Esophagus mucosa (tissue), 1 donor: ENCODE results near the gene SORD. TPM values are rescaled to one million over a fixed set of nuclear protein-coding genes. Genes with fewer than 3 reads are reported as not detected.
A peak's percentile ranks its signal among the peaks of the same experiment; 100 is the strongest.
"Not testable (repeated sequence)": the region's sequence is repeated elsewhere in the genome, so short reads cannot be mapped to it uniquely, and the experiment has no call there.

Experiments
- ATAC-seq: fragments of 200-7000 bp; cut with Tn5 transposase; one replicate; pipeline ENCODE4 v1.9.1; 2020
- total RNA-seq: library from RNA; stranded (reverse); gene quantifications from one replicate; pipeline ENCODE4 v1.2.4, GENCODE V29; 2023
- donor health status: DM: yes; HTN: yes; CAD: no.

SORD gene
- total RNA-seq, result 26.3 TPM

GRCh38 chr15:45022871-45023658, at the start of gene SORD:
Gene SORD, plus strand, starts transcription at chr15:45023195. Its CDS starts 89 bp downstream, at chr15:45023284.
- peak; percentile 96 for ATAC-seq

GRCh38 chr15:44976183-44976582, 46.8 kb upstream of the SORD start:
- not testable (repeated sequence) for ATAC-seq

- not testable (repeated sequence) for ATAC-seq
Observed at GRCh38 chr15:44977781-44978180, 45.2 kb upstream of the SORD start.

GRCh38 chr15:44979617-44980339, 43.2 kb upstream of the SORD start:
- ATAC-seq, result not testable (repeated sequence)

- not testable (repeated sequence) for ATAC-seq
Observed at GRCh38 chr15:44984144-44984543, 38.9 kb upstream of the SORD start.

GRCh38 chr15:44986346-44987055, 36.5 kb upstream of the SORD start:
- ATAC-seq, result not testable (repeated sequence)

DNA sequence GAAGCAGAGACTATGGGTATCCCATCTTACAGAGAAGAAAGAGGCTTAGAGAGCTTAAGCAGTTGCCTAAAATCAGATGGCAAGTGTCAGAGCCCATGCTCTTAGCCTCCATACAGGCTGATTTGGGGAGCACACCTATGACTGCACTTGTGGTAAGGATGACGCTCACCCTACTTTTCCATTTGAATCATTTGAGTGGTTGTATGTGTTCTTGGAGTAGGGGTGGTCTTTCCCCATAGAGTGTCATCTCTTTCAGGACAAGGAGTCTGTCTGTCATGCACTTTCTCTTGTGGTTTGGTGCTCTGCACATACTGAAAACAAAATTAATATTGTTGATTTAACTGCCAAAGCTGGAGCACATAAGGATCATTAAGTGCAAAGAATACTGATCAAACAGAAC, 35.3 kb upstream of the SORD start:
- ATAC-seq, result not testable (repeated sequence)

- peak; percentile 33 for ATAC-seq
Observed at GRCh38 chr15:44988184-44988869, 34.7 kb upstream of the SORD start.

DNA sequence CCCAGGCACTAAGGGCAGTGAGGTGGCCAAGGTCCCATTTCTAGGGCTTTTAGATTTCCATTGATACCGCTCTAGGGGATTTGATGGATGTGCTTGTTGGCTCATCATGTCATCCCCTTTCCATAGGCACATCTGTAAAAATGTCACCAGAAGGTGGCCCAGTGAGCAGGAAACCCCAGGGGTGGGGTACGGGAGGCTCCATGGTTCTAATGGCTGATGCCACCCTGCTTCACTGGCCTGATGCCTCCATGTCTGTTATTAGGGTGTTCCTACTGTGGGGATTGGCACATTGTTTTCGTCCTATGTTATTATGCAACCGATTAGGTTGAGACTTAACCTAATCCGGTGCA, 34.1 kb upstream of the SORD start:
- ATAC-seq, result not testable (repeated sequence)

- ATAC-seq, result not testable (repeated sequence)
Observed at GRCh38 chr15:44997632-44998031, 25.4 kb upstream of the SORD start.

DNA sequence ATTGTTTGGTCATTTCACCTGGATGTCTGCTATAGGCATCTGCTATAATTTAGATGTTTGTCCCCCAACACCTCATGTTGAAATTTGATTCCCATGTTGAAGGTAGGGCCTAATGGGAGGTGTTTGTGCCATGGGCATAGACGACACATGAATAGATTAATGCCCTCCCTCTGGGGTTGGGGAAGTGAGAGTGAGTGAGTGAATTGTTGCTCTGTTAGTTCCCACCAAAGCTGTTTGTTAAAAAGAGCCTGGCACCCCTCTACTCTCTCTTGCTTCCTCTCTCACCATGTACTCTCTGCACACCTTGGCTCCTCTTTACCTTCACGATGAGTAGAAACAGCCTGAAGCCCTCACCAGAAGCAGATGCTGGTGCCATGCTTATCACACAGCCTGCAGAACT, 23.9 kb upstream of the SORD start:
- ATAC-seq, result no peak

GRCh38 chr15:45001180-45001579, 21.8 kb upstream of the SORD start:
- not testable (repeated sequence) for ATAC-seq

DNA sequence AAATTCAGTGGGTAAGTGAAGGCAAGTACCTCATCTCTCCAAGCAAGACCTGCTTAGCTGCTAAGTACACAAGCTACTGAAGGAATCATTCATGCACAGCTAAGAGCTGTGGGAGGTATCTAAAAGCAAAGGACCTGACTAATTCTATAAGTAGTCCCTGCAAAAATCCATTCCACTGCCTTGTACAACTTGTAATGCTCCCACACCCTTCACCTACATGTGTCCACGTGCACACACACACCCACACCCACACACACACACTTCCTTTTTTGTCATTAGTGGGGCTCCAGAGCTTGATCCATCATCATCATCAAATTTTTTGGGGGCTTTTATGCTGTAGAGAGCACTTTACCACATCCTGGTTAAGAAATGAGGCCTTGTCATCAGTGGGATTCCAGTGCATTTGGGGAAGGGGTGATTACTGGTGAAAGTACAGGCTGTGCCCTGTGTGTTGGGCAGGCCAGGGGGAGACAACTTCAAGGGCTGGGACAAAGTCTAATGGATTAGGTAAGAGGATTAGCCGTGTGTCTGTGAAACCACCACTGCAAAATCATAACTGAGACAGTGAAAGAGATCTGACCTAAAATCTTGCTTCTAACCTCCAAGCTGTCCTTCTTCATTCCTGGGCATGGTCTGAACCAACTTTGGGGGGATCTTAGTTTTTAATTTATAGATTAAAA, 19.1 kb upstream of the SORD start:
- peak; percentile 83 for ATAC-seq

DNA sequence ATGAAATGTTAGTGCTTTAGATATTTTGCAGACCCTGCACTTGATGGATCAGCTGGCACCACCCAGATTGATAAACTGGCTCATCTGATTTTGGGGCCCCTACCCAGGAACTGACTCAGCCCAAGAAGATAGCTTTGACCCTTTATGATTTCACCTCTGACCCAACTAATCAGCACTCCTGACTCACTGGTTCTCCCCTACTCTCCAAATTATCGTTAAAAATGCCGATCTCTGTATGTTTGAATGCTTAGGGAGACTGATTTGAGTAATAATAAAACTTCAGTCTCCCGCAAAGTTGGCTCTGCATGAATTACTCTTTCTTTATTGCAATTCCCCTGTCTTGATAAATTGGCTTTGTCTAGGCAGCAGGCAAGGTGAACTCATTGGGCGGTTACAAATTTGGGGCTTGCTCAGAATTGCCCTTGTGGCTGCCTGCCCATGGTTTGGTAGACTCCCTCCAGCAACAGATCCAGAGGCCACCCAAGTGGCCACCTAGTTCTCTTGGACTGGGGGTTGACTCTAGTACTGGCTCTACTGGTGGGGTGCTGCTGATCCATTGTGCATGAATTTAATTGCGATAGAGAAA, 18.3 kb upstream of the SORD start:
- ATAC-seq, result not testable (repeated sequence)

DNA sequence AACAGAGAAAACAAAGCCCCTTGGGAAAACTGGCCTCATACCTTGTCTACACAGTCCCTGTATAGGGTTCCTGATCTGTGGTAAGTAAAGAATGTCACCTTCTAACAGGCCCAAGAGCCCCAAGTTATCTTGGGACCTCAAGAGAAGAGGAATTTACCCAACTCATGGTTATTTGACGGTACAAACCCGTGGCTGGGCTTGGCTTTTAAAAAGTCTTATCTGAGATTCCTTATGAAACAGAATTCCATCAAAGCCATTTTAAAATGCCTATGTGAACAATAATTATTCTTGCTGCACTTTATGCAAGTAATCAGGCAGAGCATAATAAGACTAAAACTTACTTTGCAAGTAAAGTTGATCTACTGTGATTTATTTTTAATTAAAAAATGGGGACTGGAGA, 13.9 kb upstream of the SORD start:
- ATAC-seq, result no peak

- not testable (repeated sequence) for ATAC-seq
Observed at GRCh38 chr15:45015114-45015513, 7.9 kb upstream of the SORD start.

DNA sequence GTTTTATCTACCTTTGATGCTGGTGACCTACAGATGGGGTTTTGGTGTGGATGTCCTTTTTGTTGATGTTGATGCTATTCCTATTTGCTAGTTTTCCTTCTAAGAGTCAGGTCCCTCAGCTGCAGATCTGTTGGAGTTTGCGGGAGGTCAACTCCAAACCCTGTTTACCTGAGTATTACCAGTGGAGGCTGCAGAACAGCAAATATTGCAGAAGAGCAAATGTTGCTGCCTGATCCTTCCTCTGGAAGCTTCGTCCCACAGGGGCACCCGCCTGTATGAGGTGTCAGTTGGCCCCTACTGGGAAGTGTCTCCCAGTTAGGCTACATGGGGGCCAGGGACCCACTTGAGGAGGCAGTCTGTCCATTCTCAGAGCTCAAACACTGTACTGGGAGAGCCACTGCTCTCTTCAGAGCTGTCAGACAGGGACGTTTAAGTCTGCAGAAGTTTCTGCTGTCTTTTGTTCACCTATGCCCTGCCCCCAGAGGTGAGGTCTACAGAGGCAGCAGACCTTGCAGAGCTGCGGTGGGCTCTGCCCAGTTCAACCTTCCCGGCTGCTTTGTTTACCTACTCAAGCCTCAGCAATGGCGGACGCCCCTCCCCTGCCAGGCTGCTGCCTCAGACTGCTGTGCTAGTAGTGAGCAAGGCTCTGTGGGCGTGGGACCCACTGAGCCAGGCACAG, 2.6 kb upstream of the SORD start:
- not testable (repeated sequence) for ATAC-seq

DNA sequence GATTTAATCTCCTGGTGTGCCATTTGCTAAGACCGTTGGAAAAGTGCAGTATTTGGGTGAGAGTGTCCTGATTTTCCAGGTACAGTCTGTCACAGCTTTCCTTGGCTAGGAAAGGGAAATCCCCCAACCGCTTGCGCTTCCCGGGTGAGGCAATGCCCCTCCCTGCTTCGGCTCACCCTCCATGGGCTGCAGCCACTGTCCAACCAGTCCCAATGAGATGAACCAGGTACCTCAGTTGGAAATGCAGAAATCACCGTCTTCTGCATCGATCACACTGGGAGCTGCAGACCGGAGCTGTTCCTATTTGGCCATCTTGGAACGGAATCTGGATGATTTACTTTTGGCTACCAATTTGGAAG, 2.1 kb upstream of the SORD start:
- ATAC-seq, result not testable (repeated sequence)

DNA sequence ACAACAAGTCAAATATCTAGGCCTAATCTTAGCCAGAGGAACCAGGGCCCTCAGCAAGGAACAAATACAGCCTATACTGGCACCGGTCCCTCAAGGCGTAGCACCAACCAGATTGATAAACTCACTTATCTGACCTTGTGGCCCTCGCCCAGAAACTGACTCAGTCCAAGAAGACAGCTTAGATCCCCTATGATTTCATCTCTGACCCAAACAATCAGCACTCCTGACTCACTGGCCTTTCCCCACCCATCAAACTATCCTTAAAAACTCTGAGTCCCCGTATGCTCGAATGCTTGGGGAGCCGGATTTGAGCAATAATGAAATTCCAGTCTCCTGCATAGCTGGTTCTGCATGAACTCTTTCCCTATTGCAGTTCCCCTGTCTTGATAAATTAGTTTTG, 1.6 kb upstream of the SORD start:
- peak; percentile 80 for ATAC-seq

DNA sequence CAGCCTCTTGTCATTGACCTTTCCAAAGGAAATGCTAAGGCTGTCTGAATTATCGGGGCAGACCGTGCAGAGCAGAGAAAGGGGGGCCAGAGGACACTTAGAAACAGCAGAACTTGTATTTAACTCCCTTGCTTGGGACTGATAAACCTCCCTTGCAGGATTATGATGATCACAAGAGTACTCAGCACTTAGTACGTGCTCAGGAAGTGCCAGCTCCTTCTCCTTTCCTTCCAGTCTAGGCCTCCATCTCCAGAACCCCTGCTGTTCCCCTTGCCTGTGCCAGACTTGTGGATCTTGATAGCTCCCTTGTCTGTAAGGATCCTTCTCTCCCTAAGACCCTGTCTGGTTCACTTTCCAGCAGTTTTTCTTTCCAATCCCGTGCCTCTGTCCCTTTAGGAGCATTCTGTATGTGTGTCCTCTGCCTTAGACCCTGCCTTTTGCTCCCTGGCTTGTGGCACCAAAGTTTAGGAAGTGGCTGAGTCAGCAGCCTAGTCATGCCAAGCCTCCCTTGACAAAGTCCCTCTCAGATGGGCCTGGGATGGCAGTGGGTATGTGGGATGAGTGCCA, 747 bp downstream of the SORD start:
- peak; percentile 10 for ATAC-seq

DNA sequence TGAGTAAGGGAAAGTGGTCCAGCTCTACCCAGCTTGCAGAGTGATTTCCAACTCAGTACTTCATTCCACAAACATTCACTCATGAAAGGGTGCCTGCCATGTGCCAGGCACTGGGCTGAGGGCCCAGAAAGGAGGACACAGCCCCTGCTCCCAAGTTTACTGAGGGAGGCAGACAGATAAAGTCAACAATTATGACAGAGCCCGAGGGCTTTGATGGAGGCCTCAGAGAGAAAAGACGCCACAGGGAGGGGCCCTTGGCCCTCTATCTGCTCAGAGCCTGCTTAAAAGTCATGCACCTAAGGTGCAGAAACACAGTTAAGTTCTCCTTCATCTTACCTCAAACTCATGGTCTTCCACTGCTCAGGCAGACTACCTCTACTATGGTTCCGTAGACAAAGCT, 1.7 kb downstream of the SORD start:
- not testable (repeated sequence) for ATAC-seq
